HG03575 (cell line): ENCODE data around the gene GPR158.

ENCODE experiments used
- ATAC-seq: cut with Tn5 transposase; IDR thresholded peaks from one replicate; pipeline ENCODE4 v1.9.1; 2021; ENCODE audit not compliant: unreplicated experiment, insufficient number of reproducible peaks, low FRiP score; ENCODE audit errors: extremely low read depth

Gene GPR158

DNA sequence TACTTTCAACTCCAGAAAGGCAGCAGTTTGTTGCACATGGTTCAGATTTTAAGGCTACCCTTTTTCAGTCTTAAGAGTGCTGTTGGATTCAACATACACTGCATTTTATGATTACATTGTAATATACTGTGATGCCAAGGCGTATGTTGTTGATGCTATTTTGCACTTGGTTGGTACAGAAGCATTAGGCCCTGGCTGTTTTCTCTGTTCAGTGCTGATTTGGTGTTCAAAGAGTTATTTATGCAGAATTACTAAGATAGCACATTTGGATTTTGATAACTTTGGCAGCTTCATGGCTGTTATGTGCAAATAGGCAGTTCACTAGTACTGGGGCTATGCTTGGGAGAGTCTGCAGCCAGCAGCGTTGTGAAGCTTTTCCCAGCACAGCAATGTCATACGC lies 7.8 kb downstream of the GPR158 start:
- no peak for ATAC-seq

DNA sequence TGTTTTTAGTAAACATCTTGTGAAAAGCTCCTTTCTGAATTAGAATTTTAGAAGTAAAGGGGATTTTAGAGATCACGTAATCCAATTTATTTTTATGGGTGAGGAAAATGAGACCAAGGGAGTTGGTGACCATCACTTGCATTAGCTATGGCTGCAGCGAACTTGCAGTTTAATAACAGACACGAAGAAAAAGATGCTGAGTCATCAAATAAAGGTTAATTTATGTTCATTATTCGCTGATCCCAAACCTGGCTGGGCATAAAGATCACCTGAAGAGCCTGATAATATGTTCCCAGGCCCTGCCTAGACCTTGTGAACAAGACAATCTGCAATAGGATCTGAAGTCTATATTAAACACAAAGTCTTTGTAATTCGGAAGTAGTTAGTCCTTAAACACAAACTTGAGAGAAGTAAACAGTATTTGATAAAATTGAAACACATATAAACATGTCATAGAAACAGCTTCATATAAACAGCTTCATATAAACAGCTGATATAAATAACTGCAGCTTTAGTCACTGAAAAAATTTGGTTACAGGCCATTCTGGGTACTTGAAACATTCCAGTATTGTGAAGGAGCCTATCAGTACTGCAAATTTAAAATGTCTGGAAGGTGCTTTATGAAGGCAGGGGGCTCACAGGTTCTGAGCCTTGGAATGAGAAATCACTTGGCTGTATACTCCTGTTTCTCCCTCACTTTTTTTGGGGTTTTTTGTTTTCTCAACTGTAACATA lies 16.5 kb downstream of the GPR158 start:
- ATAC-seq = no peak

DNA sequence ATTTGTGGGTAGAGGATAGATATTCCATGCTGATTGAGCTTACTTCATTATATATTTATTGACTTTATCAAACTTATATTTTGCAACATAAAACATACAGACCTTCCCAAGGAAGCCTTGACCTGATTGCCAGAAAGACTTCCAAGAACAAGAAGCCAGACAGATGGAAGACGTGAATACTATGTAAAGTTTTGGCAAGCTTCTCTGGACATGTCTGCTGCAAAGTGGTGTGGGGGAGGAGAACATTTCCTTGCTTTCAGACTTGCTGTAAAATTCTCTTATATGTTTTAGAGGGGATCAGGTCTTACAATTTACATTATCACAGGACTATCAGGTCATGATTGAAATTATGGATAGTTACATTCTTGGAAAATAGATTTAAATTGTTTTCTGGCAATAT lies 23.4 kb downstream of the GPR158 start:
- ATAC-seq = no peak

DNA sequence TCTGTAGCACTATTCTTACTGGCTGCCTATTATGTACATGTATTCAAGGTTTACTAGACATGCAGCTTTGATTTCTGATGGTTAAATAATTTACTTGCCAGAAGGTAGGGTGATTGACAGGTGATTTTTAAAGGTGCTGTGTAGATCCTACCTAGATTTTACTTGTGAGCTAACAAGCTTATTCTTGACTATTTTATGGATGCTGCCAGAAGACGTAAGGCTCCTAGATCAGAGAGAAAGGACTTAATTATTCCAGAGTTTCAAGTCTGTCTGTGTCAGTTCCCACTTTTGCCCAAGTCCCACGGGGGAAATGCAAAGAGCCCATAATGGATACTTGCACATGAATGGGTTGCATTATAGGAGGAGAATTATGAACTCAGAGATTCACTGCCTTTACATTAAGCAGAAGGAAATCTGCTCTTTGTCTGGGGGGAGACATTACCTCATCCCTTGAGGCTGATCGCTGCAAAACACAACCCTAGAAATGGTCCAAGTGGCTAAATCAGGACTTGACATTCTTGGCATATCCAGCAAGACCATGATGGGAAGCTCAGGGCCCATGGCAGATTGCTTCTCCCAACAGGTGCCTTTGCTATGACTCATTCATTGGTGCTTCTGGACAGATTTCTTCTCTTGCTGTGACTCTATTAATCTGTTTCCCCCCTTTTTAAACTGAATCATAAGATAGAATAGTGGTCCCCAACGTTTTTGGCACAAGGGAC lies 32.1 kb downstream of the GPR158 start:
- no peak for ATAC-seq

DNA sequence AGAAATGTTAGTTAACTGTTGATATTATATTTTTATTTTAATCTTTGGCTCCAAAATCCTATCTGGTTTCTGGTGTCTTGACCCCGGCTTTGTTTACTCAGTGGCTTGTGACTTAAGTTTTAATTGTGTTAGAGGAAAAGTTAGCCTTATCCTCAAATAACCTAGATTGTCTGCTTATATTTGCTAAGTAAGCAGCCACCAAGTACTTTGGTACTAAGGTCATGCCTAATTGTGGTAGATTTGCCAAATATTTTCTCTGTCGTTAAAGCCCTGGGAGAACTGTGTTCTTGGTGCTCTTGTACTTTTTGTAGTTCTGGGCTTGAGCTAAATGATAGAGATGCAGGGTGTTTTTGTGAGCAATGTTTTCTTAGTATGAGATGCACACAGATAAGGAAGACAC lies 34.8 kb downstream of the GPR158 start:
- no peak for ATAC-seq

DNA sequence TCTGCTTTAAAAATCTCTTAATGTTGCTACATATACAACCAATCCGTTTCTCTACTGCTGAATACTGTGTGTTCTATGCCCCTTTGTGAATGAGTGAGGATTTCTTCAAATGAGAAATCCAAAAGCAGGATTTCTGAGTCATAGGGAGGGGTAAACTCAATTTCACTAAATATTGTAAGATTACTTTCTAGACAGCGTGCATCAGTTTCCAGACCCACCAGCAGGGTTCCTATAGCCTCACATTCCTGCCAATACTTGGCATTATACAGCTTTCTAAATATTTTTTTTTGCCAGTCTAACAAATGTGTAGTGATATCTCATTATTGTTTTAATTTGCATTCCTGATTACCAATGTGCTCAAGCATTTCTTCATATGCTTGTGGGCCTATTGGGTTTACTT lies 35.5 kb downstream of the GPR158 start:
- ATAC-seq = no peak

DNA sequence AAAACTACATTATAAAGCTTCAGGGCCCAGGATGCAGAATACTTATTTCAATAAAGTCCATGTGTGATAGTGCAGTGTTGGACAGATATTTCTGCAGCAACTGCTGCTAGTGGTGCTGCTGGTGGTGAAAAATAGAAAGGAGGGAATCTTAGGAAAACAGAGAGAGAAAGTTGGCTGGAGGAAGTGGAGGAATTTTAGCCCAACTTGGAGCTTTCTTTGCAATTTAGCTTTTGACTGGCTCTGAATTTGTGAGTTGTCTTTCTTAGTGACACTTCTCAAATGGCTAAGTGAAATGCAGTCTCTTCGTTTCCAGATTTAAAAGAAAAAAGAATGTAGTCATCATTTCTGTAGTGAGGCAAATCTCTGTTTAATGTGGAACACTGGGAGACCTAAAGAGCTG lies 45.4 kb downstream of the GPR158 start:
- no peak for ATAC-seq

DNA sequence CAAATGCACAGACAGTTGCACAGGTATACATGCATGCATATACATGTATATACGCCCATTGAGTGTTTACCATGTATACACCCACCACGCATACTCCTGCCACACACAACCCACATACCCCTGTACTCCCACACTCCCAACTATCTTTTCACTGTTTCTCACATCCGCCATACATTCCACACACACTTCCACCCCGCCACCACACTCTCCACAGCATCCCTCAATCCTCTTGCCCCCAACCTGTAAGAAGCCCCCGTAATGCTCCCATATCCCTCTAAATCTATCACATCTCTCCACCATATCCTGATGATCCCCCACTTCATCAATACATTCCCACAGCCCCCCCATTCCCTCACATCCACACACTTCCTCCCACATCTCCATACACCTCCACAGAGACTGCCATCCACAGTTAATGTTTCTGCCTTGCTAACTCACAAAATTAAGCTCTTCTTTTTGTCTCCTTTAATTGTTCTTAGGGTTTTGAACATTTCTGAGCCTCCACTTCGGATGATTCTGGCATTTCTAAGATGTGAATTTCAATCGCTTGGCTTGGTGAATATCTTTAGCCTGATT lies 47.4 kb downstream of the GPR158 start:
- no peak for ATAC-seq

DNA sequence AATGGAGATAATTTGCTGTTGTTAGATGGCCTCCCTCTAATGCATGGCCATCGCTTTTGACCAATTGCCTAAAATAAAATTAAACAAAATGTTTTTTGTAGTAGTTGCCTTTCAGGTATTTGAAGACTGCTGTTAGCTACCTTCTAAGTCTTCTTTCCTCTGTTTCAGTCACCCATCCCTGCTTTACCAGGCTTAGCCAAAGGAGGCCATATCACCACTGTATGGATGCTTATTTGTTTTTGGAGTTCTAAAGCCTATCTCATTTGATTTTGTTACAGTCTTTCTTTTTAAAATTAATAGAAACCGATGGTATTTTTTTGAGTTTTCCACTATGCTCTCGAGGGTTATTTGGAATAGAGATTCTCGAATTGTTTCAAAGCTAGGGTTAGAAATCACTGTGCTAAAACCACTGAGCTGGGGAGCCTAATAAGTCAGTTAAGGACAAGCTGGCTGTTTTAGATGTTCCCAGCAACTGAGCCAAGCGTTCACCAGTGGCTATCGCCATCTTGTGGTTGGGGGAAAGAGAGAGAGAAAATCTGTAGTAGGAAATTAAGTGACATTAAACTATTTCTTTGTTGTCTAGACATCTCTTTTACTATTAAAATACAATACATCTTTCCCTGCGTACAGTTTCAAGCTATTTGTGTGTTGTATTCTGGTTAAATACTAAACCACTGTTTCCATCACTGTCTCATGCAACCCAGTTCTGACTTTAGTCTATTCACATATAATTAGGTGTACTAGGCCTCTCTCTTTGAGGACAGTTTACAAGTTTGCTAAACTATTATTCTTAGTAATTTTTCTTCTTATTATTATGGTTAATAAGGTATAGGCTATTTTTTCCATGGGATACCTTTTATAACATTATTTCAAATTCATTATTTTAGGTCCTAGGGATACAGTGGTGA lies 52.2 kb downstream of the GPR158 start:
- no peak for ATAC-seq

DNA sequence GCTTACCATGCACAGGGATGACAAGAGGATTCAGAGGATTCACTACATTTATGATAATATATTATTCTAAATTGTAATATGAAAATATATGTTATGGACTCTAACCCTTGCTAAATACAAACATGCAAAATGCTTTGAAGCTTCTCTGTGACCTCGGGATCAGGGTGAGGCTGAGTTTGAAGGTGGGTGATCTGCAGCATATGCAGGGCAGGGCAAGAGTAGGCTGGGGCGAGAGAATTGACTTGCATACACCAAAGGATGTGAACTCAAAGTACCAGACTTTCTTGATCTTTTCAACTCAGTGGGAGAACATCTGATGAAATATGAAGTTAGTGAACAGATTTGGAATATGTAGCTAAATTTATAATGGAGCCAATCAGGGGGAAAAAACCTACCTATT lies 57.0 kb downstream of the GPR158 start:
- ATAC-seq = no peak

DNA sequence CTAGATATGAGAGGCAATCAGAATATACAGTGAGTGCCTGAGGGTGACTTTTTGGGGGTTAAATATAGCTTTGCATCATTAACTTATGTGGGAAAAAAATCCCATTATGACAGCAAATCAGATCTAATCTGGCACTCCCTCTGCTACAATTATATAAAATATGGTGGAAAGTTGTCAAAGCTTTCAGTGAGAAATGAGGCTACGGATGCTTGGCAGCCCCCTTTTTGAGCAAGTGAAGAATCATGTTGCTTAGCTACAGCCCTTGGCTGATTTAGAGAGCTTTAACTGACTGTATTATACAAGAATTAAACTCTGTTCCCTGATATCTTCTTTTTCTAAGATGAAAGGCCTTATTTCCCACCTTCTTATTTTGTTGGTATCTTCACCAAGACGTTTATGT lies 57.4 kb downstream of the GPR158 start:
- ATAC-seq = no peak

DNA sequence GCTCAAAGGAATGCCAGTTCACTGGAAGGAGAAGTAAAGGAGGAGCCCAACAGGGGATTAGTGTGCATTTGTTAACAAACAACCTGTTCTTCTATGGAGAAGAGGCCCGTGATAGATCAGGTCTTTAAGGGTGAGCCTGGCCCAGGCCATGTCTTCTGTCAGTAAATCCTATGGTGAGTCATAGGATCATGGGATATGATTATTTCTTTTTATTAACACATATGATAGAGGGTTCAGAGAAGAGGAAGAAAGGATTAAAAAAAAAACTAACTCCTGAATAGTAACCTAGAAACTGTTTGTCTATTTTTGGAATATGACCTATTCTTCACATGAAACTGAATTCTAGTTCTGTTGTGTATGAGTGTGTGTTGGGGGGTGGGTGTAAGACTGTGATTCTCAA lies 70.4 kb downstream of the GPR158 start:
- no peak for ATAC-seq

DNA sequence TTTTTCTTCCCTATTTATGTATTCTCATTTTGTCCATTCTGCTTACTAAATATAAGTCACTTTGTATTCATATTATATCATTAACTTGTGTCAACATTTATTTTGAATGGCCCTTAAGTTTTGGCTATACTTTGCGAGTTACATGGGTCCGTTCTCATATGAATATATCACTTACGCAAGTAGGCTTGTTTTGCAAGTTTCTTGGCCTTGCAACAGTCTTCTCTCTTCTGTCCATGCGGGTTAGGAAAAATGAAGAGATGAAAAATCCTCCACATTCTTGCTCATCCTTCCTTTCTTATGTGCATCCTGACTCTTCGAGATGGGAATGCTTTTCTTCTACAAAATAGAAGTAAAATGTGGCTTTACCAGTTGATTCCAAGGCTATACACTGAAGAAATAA lies 82.8 kb downstream of the GPR158 start:
- ATAC-seq = no peak

DNA sequence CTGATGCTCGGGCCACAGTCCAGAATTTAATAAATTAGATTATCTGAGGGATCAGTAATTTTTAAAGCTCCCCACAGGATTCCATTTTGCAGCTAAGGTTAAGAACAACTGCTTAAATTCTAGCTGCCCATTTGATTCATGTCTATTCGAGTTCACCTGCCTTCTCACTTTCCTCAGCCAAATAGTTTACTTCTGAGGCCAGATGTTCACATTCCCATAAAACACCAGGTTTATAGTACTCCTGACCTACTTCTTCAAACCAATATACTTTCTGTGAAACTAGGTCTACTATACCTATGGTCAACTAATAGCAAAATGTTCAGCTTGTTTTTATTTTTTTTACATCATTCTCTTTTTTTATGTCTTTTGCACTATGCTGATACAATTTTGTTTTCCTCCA lies 86.3 kb downstream of the GPR158 start:
- no peak for ATAC-seq

DNA sequence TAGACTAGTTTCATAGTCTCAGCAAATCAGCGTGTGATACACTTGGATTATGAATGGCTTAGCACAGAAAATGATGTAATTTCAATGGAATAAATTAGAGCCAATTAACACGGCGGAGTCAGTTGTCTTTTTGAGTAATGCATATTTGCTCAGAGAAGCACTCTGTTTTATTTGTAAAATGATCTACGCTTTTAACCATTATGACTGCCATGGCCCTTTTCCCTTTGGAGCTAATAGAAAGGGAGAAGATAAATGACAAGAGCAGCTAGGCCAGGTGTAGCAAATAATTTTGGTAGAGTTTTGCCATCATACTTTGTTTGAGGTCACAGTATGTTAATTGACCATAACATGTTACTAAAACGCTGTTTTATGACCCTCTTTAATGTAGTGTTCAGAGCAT lies 86.8 kb downstream of the GPR158 start:
- ATAC-seq = no peak

DNA sequence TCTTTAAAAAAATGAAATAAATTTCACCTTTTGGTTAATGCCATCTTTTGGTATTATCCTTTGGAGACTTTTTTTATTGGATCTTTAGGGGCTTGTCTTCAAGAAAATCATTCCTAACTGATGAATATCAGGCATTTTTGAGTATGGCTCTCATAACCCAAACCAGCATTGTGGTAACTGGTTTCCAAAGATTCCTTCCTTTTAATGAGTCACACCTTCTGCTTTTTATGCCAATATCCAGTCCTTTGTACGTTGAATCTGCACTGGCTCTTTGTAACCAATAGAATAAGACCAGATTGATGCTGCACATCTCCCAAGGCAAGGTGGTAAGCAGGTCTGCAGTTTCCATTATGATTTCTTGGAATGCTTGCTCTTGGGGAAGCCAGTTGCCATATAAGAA lies 89.1 kb downstream of the GPR158 start:
- no peak for ATAC-seq

DNA sequence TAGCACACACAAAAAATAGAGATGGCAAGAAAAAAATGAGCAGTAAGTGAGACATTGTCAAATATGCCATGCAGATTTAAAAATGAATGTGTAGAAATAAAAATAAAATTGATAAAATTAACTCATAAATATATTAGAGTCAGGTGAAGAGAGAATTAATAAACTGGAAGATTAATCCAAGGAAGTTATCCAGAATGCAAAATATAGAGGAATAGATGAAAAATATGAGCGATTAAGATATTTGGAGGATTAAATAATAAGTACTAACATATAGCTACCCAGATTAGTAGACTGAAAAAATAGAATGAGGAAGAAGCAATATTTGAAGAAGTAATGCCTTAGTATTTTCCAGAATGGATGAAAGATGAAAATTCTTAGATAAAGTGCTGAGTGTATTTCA lies 103.4 kb downstream of the GPR158 start:
- no peak for ATAC-seq

DNA sequence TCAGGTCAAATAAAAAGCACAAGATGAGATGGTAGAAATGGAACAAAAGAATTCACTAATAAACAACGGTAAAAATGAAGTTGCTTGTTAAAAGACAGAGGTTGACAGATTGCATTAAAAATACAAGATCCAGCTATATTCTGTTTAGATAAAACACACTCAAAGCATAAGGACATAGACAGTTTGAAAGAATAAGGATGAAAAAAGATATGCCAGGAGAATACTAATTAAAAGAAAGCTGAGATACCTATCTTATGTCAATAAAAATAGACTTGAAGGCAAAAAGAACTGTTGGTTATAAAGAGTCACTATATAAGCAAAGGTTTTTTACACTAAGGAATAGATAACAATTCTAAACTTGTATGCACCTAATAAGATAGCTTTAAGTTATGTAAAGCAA lies 105.3 kb downstream of the GPR158 start:
- no peak for ATAC-seq

DNA sequence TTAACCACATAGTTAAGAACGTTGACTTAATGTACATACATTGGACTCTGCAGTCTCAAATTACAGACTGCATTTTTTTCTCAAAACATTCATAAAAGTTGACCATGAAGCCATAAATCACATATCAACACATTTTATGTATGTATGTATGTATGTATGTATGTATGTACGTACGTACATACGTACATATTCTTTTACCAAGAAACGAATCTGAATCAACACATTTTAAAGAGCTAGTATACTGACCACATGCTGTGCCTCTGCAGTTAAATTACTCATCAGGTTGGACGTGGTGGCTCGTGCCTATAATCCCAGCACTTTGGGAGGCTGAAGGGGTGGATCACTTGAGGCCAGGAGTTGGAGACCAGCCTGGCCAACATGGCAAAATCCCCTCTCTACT lies 105.8 kb downstream of the GPR158 start:
- ATAC-seq = no peak

DNA sequence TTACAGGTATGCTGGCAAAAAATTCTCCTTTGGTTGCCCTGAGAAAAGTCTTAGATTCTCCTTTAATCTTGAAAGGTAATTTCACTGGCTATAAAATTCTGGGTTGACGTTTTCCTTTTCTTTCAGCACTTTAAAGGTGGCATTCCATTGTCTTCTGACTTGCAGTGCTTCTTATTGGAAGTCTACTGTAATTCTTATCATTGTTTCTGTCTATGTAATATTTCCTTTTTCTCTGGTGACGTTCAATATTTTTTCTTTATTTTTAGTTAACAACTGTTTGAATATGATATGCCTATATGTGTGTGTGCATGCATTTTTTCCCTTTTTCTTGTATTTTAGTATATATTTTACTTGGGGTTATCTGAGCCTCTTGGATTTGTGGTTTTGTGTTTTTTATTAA lies 111.0 kb downstream of the GPR158 start:
- no peak for ATAC-seq
